DND-41 (cell line): ENCODE measurements around the gene GUCA1A.

Experiments
- ATAC-seq: fragments of 200-7000 bp; cut with Tn5 transposase; 3 replicates; pipeline ENCODE4 v1.9.1; 2021; ENCODE audit warnings: low read depth; ENCODE audit not compliant: insufficient read depth
- DNase-seq: peaks from one replicate; pipeline ENCODE4 v3.0.0-alpha.2; 2020
- H2AFZ ChIP-seq: 2 replicates; pipeline ENCODE4 v1.6.0; 2012; ENCODE audit warnings: low read depth, low read length
- H3K27ac ChIP-seq: 2 replicates; pipeline ENCODE4 v1.5.1; 2012; ENCODE audit warnings: low read length, inconsistent platforms
- H3K27me3 ChIP-seq: fragments of 200-600 bp; sonication (generic); 2 replicates; pipeline ENCODE4 v1.6.0; 2012; ENCODE audit warnings: low read length, mild to moderate bottlenecking, inconsistent platforms; ENCODE audit not compliant: insufficient read depth, poor library complexity
- H3K36me3 ChIP-seq: 2 replicates; pipeline ENCODE4 v1.5.1; 2012; ENCODE audit warnings: low read length, inconsistent platforms; ENCODE audit not compliant: insufficient read depth
- H3K4me1 ChIP-seq: 2 replicates; pipeline ENCODE4 v1.5.1; 2012; ENCODE audit warnings: mild to moderate bottlenecking, low read length; ENCODE audit not compliant: insufficient read depth
- H3K4me2 ChIP-seq: 2 replicates; pipeline ENCODE4 v1.6.0; 2012; ENCODE audit warnings: mild to moderate bottlenecking, moderate library complexity, low read length, inconsistent platforms; ENCODE audit not compliant: insufficient read depth
- H3K4me3 ChIP-seq, 2 experiments: fragments of 200-600 bp in 1 of 2; shearing (Covaris generic) in 1 of 2; 2 replicates each; pipeline ENCODE4 v1.5.1; 2012 to 2016; ENCODE audit warnings: inconsistent platforms in 2 of 2, low read length in 2 of 2, mild to moderate bottlenecking in 2 of 2, low read depth in 1 of 2, moderate library complexity in 1 of 2
- H3K79me2 ChIP-seq: 2 replicates; pipeline ENCODE4 v1.6.0; 2012; ENCODE audit warnings: low read length, inconsistent platforms; ENCODE audit not compliant: insufficient read depth
- H3K9ac ChIP-seq: 2 replicates; pipeline ENCODE4 v1.6.0; 2012; ENCODE audit warnings: low read depth, mild to moderate bottlenecking, inconsistent platforms, low read length, moderate library complexity
- H3K9me3 ChIP-seq: 2 replicates; pipeline ENCODE4 v1.5.1; 2012; ENCODE audit warnings: low read length, moderate library complexity, mild to moderate bottlenecking, inconsistent platforms; ENCODE audit not compliant: insufficient read depth, severe bottlenecking
- H4K20me1 ChIP-seq: 2 replicates; pipeline ENCODE4 v1.6.0; 2012; ENCODE audit warnings: low read length; ENCODE audit not compliant: insufficient read depth
- EZH2 ChIP-seq: IDR thresholded peaks from 3 replicates; pipeline ENCODE4 v1.6.1; 2012; ENCODE audit warnings: borderline replicate concordance, low read depth, mild to moderate bottlenecking, moderate library complexity, low read length, inconsistent platforms; ENCODE audit not compliant: severe bottlenecking
- TF ChIP-seq, protein P1 (sequence below): IDR thresholded peaks from 2 replicates; pipeline ENCODE4 v1.5.1; 2012; ENCODE audit warnings: borderline replicate concordance, low read length, moderate library complexity, mild to moderate bottlenecking; ENCODE audit not compliant: poor library complexity, severe bottlenecking; ENCODE audit errors: extremely low read depth

The GUCA1A gene

DNA sequence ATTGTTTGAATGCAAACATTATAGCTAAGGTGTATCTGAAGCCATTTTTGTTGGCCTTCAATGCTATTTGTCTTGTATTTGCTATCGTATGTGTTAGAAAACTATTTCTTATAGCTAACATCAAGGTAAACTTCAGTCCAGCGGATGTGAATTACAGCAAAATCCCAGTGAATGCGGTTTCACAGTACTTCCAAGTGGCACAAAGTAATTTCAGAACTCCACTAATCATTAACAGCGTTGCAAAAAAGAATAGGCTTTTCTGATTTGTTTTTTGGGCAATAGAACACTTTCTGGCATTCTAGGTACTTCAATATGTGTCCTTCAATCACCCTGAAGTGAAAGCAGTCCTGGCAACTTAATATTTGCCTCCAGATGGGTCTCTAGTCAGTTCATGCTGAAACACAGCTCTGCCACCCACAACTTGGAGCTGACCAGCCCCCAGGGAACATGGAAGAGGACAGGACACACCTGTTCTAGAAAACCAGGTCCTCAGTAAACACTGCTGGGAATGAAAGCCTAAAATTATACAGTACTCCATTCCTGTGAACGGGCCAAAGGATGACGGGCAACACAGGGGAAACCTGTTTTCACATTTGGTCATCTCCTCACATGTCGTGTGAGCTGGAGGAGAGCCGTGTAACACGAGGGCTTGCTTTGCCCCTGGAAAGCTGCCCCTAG, 54.1 kb downstream of the GUCA1A start:
- H3K36me3 ChIP-seq = peaks cover 4% of the 10 kb centered on the region
- no peak overlapping the region for H3K27ac ChIP-seq
- H3K4me2 ChIP-seq = no peak overlapping the region
- H3K9me3 ChIP-seq = no peaks in the 10 kb centered on the region
- H3K9ac ChIP-seq = no peak overlapping the region
- H3K79me2 ChIP-seq = no peaks in the 10 kb centered on the region
- H3K4me3 ChIP-seq = no peak overlapping the region
- no peak overlapping the region for H2AFZ ChIP-seq
- DNase-seq (no peak), ATAC-seq (no peak)
- H4K20me1 ChIP-seq = no peaks in the 10 kb centered on the region
- no peaks in the 10 kb centered on the region for H3K4me1 ChIP-seq
- no peaks in the 10 kb centered on the region for H3K27me3 ChIP-seq
- TF ChIP-seq, protein P1, sequence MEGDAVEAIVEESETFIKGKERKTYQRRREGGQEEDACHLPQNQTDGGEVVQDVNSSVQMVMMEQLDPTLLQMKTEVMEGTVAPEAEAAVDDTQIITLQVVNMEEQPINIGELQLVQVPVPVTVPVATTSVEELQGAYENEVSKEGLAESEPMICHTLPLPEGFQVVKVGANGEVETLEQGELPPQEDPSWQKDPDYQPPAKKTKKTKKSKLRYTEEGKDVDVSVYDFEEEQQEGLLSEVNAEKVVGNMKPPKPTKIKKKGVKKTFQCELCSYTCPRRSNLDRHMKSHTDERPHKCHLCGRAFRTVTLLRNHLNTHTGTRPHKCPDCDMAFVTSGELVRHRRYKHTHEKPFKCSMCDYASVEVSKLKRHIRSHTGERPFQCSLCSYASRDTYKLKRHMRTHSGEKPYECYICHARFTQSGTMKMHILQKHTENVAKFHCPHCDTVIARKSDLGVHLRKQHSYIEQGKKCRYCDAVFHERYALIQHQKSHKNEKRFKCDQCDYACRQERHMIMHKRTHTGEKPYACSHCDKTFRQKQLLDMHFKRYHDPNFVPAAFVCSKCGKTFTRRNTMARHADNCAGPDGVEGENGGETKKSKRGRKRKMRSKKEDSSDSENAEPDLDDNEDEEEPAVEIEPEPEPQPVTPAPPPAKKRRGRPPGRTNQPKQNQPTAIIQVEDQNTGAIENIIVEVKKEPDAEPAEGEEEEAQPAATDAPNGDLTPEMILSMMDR = no peak
- TF ChIP-seq EZH2 = no peak

- H2AFZ ChIP-seq = no peak overlapping the region
- no peak overlapping the region for H3K4me2 ChIP-seq
- H3K4me1 ChIP-seq = no peaks in the 10 kb centered on the region
- TF ChIP-seq EZH2 = no peak
- TF ChIP-seq, protein P1 = no peak
- ATAC-seq (no peak), DNase-seq (no peak)
- H4K20me1 ChIP-seq = no peaks in the 10 kb centered on the region
- H3K9me3 ChIP-seq = no peaks in the 10 kb centered on the region
- no peak overlapping the region for H3K9ac ChIP-seq
- no peak overlapping the region for H3K27ac ChIP-seq
- H3K36me3 ChIP-seq = peaks cover 9% of the 10 kb centered on the region
- H3K79me2 ChIP-seq = no peaks in the 10 kb centered on the region
- H3K4me3 ChIP-seq = no peak overlapping the region
- no peaks in the 10 kb centered on the region for H3K27me3 ChIP-seq
Measured at GRCh38 chr6:42228305-42228704, 55.1 kb downstream of the GUCA1A start.
